ENCODE data around the gene LRP11. TPM values are rescaled to one million over a fixed set of nuclear protein-coding genes. Genes with fewer than 3 reads are reported as not detected.

Gene LRP11
- polyA plus RNA-seq, 1 donor from 2014 or later = 57.0 TPM

GRCh38 chr6:149857541-149857940, 6.6 kb downstream of the LRP11 start:
- Histone ChIP-seq H4K20me1 (ENCODE audit: insufficient read depth) (no peaks in the 10 kb centered on the region), H3K36me3 (ENCODE audit: insufficient read depth, low read length) (no peaks in the 10 kb centered on the region), H3K9ac (ENCODE audit: low read length) (no peak overlapping the region), H3K79me2 (replicated peaks; ENCODE audit: insufficient read depth, low read length) (peaks cover 27% of the 10 kb centered on the region), H3K9me3 (ENCODE audit: low read length) (no peaks in the 10 kb centered on the region), H3K4me2 (ENCODE audit: low read length) (no peak overlapping the region), H3K27ac (ENCODE audit: low read length) (no peak overlapping the region), H3F3A (ENCODE audit: insufficient read depth, low read length, poor library complexity, severe bottlenecking) (no peaks in the 10 kb centered on the region), H3K4me3 (ENCODE audit: low read length) (no peak overlapping the region), H2AFZ (ENCODE audit: low read depth, low read length) (no peak overlapping the region), H3K27me3 (ENCODE audit: insufficient read depth, low read depth, low read length) (no peaks in the 10 kb centered on the region), H3K9me2 (ENCODE audit: insufficient read depth, low read length) (no peaks in the 10 kb centered on the region)
- TF ChIP-seq CTCF (IDR thresholded peaks at IDR 0.05; ENCODE audit: poor library complexity, severe bottlenecking) (no peak), RAD21 (conservative IDR thresholded peaks at IDR 0.05) (no peak), MXI1 (conservative IDR thresholded peaks at IDR 0.05; ENCODE audit: poor library complexity, severe bottlenecking) (no peak), SMC3 (conservative IDR thresholded peaks at IDR 0.05; ENCODE audit: poor library complexity) (no peak), TAF1 (IDR thresholded peaks at IDR 0.05; ENCODE audit: low read depth) (no peak)

GRCh38 chr6:149856256-149856994, 7.7 kb downstream of the LRP11 start:
- Histone ChIP-seq H3K36me3 (ENCODE audit: insufficient read depth, low read length) (no peaks in the 10 kb centered on the region), H2AFZ (ENCODE audit: low read depth, low read length) (no peak overlapping the region), H3K9ac (ENCODE audit: low read length) (no peak overlapping the region), H4K20me1 (ENCODE audit: insufficient read depth) (no peaks in the 10 kb centered on the region), H3K79me2 (replicated peaks; ENCODE audit: insufficient read depth, low read length) (peaks cover 19% of the 10 kb centered on the region), H3K4me3 (ENCODE audit: low read length) (no peak overlapping the region), H3K27me3 (ENCODE audit: insufficient read depth, low read depth, low read length) (no peaks in the 10 kb centered on the region), H3F3A (ENCODE audit: insufficient read depth, low read length, poor library complexity, severe bottlenecking) (no peaks in the 10 kb centered on the region), H3K9me2 (ENCODE audit: insufficient read depth, low read length) (no peaks in the 10 kb centered on the region), H3K9me3 (ENCODE audit: low read length) (no peaks in the 10 kb centered on the region), H3K4me2 (ENCODE audit: low read length) (no peak overlapping the region), H3K27ac (ENCODE audit: low read length) (no peak overlapping the region)
- TF ChIP-seq TAF1 (IDR thresholded peaks at IDR 0.05; ENCODE audit: low read depth) (no peak), REST (IDR thresholded peaks at IDR 0.05; ENCODE audit: borderline replicate concordance) (no peak), RAD21 (conservative IDR thresholded peaks at IDR 0.05) (no peak), CTCF (IDR thresholded peaks at IDR 0.05; ENCODE audit: poor library complexity, severe bottlenecking) (no peak), EZH2 (IDR thresholded peaks at IDR 0.05; ENCODE audit: borderline replicate concordance, insufficient read depth, low read length, poor library complexity, severe bottlenecking) (no peak), POLR2AphosphoS5 (IDR thresholded peaks at IDR 0.05) (no peak), SMC3 (conservative IDR thresholded peaks at IDR 0.05; ENCODE audit: poor library complexity) (no peak), MXI1 (conservative IDR thresholded peaks at IDR 0.05; ENCODE audit: poor library complexity, severe bottlenecking) (no peak), EP300 (conservative IDR thresholded peaks at IDR 0.05; ENCODE audit: poor library complexity, severe bottlenecking) (no peak)

Data from neural cell (in vitro differentiated cells).